ENCODE data around the gene SEC16A.

Gene SEC16A

GRCh38 chr9:136466155-136466541 lies 16.7 kb downstream of the SEC16A start:
- Histone ChIP-seq H3K27ac (ENCODE audit: low read length) (no peak overlapping the region), H3K9ac (ENCODE audit: low read length) (no peak overlapping the region), H4K20me1 (ENCODE audit: insufficient read depth, low read length) (no peaks in the 10 kb centered on the region), H3K9me2 (replicated peaks; ENCODE audit: insufficient read depth, low read length) (no peaks in the 10 kb centered on the region), H3K4me2 (ENCODE audit: low read depth, low read length) (no peak overlapping the region), H3K4me3 (ENCODE audit: low read length) (no peak overlapping the region), H3K79me2 (ENCODE audit: low read length) (peaks cover 25% of the 10 kb centered on the region), H3K9me3 (replicated peaks; ENCODE audit: insufficient read depth, low read length) (no peaks in the 10 kb centered on the region), H2AFZ (ENCODE audit: low read length) (no peak overlapping the region), H3F3A (ENCODE audit: insufficient read depth, low read length) (no peaks in the 10 kb centered on the region), H3K4me1 (ENCODE audit: low read length) (no peaks in the 10 kb centered on the region), H3K27me3 (replicated peaks; ENCODE audit: insufficient read depth, low read length) (no peaks in the 10 kb centered on the region), H3K36me3 (replicated peaks; ENCODE audit: insufficient read depth, low read length) (peaks cover under 1% of the 10 kb centered on the region)
- no peak for DNase-seq
- TF ChIP-seq, protein P1, sequence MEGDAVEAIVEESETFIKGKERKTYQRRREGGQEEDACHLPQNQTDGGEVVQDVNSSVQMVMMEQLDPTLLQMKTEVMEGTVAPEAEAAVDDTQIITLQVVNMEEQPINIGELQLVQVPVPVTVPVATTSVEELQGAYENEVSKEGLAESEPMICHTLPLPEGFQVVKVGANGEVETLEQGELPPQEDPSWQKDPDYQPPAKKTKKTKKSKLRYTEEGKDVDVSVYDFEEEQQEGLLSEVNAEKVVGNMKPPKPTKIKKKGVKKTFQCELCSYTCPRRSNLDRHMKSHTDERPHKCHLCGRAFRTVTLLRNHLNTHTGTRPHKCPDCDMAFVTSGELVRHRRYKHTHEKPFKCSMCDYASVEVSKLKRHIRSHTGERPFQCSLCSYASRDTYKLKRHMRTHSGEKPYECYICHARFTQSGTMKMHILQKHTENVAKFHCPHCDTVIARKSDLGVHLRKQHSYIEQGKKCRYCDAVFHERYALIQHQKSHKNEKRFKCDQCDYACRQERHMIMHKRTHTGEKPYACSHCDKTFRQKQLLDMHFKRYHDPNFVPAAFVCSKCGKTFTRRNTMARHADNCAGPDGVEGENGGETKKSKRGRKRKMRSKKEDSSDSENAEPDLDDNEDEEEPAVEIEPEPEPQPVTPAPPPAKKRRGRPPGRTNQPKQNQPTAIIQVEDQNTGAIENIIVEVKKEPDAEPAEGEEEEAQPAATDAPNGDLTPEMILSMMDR (IDR thresholded peaks at IDR 0.05; ENCODE audit: low read length): no peak
- TF ChIP-seq EZH2phosphoT487 (IDR thresholded peaks at IDR 0.05; ENCODE audit: low read length) (no peak), EZH2 (optimal IDR thresholded peaks at IDR 0.05; ENCODE audit: low read depth, low read length) (no peak)

DNA sequence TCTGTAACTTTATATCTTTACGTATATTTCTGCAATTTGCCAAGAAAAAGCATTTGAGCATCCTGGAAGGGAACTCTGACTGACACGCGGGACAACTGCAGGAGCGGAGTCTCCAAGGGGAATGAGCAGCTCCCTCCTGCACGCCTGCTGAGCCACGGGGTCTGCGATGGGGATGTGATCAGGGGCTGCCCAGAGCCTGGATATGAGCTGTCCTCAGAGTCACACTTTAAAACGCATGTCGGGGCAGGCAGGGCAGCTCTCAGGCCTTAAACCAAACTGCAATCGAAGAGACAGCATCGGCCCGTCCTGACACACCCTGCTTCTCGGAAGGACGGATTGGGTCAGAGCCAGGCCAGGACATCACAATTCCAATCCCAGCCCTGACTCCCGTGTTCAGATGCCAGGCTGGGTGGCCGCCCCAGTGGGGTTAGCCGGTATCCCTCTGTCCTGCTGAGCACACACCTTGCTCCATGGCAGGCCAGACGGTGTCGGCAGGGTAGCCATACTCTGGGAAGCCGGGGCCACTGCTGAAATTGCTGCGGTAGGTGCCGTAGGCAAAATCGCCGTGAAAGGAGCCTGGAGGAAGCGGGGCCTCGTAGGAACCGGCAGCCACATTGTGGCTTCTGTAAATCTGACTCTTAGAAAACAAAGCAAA lies 17.2 kb downstream of the SEC16A start:
- Histone ChIP-seq H3K4me2 (ENCODE audit: low read depth, low read length) (no peak overlapping the region), H3K27me3 (replicated peaks; ENCODE audit: insufficient read depth, low read length) (no peaks in the 10 kb centered on the region), H3K9me3 (replicated peaks; ENCODE audit: insufficient read depth, low read length) (no peaks in the 10 kb centered on the region), H3K9ac (ENCODE audit: low read length) (no peak overlapping the region), H3K4me3 (ENCODE audit: low read length) (no peak overlapping the region), H2AFZ (ENCODE audit: low read length) (no peak overlapping the region), H4K20me1 (ENCODE audit: insufficient read depth, low read length) (no peaks in the 10 kb centered on the region), H3K36me3 (replicated peaks; ENCODE audit: insufficient read depth, low read length) (peaks cover 2% of the 10 kb centered on the region), H3F3A (ENCODE audit: insufficient read depth, low read length) (no peaks in the 10 kb centered on the region), H3K4me1 (ENCODE audit: low read length) (no peaks in the 10 kb centered on the region), H3K9me2 (replicated peaks; ENCODE audit: insufficient read depth, low read length) (no peaks in the 10 kb centered on the region), H3K79me2 (ENCODE audit: low read length) (peaks cover 20% of the 10 kb centered on the region), H3K27ac (ENCODE audit: low read length) (no peak overlapping the region)
- TF ChIP-seq EZH2 (optimal IDR thresholded peaks at IDR 0.05; ENCODE audit: low read depth, low read length): no peak
- TF ChIP-seq EZH2phosphoT487 (IDR thresholded peaks at IDR 0.05; ENCODE audit: low read length): no peak
- TF ChIP-seq, protein P1 (IDR thresholded peaks at IDR 0.05; ENCODE audit: low read length): no peak
- DNase-seq: no peak

DNA sequence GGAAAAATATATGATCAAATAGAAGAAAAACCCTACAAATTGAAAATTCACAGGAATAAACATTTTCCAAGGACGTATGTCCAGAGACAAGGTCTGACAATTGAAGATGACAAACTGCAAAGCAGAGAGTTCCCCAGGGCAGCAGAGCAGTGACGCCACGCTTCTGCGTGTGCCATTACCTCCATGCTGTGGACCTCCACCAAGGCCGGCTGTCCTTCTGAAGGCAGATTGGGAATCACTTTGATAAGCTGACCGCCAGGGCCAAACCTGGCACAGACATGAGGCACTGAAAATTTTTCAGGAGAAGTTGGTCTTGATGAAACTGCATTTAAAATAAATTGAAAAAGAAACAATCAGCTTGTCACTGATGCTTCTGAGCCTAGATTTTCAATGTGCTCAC lies 18.6 kb downstream of the SEC16A start:
- H3K9me2 ChIP-seq (replicated peaks; ENCODE audit: insufficient read depth, low read length): no peaks in the 10 kb centered on the region
- H3K27ac ChIP-seq (ENCODE audit: low read length): no peak overlapping the region
- no peak for DNase-seq
- no peaks in the 10 kb centered on the region for H4K20me1 ChIP-seq (ENCODE audit: insufficient read depth, low read length)
- H3K27me3 ChIP-seq (replicated peaks; ENCODE audit: insufficient read depth, low read length): no peaks in the 10 kb centered on the region
- H3K4me3 ChIP-seq (ENCODE audit: low read length): no peak overlapping the region
- no peaks in the 10 kb centered on the region for H3K9me3 ChIP-seq (replicated peaks; ENCODE audit: insufficient read depth, low read length)
- peaks cover 9% of the 10 kb centered on the region for H3K79me2 ChIP-seq (ENCODE audit: low read length)
- no peaks in the 10 kb centered on the region for H3F3A ChIP-seq (ENCODE audit: insufficient read depth, low read length)
- TF ChIP-seq EZH2phosphoT487 (IDR thresholded peaks at IDR 0.05; ENCODE audit: low read length): no peak
- no peak for TF ChIP-seq EZH2 (optimal IDR thresholded peaks at IDR 0.05; ENCODE audit: low read depth, low read length)
- TF ChIP-seq, protein P1 (IDR thresholded peaks at IDR 0.05; ENCODE audit: low read length): no peak
- H3K4me1 ChIP-seq (ENCODE audit: low read length): no peaks in the 10 kb centered on the region
- H3K4me2 ChIP-seq (ENCODE audit: low read depth, low read length): no peak overlapping the region
- H3K9ac ChIP-seq (ENCODE audit: low read length): no peak overlapping the region
- H2AFZ ChIP-seq (ENCODE audit: low read length): no peak overlapping the region
- peaks cover 2% of the 10 kb centered on the region for H3K36me3 ChIP-seq (replicated peaks; ENCODE audit: insufficient read depth, low read length)
